Stimulated activated CD8-positive, alpha-beta memory T cell treated with anti-CD3 and anti-CD28 coated beads, Interleukin-12 subunit alpha, Interleukin-12 subunit beta, amount 100 ng/mL, for 24 hours (primary cell): ENCODE measurements around the gene DLGAP3.
"Not testable (repeated sequence)": the region's sequence is repeated elsewhere in the genome, so short reads cannot be mapped to it uniquely, and the experiment has no call there.

Experiments
- DNase-seq: peaks from one replicate; pipeline ENCODE4 v3.0.0-alpha.2; 2020; ENCODE audit errors: extremely low read depth

Gene DLGAP3

GRCh38 chr1:34929497-34929852, at the start of gene DLGAP3:
TSS of gene DLGAP3 (minus strand) at chr1:34929650. CDS start at chr1:34905383, 24,267 bp downstream.
- DNase-seq, result no peak

- DNase-seq, result no peak
These were observed 49.5 kb upstream of the DLGAP3 start for GRCh38 chr1:34978921-34979320.

- DNase-seq, result no peak
These were observed 48.4 kb upstream of the DLGAP3 start for GRCh38 chr1:34977858-34978257.

- DNase-seq, result no peak
These were observed 47.7 kb upstream of the DLGAP3 start for GRCh38 chr1:34977210-34977471.

- no peak for DNase-seq
These were observed 47.1 kb upstream of the DLGAP3 start for GRCh38 chr1:34976384-34977209.

GRCh38 chr1:34975771-34976170, 46.3 kb upstream of the DLGAP3 start:
- DNase-seq, result no peak

- DNase-seq, result no peak
These were observed 45.9 kb upstream of the DLGAP3 start for GRCh38 chr1:34975338-34975737.

GRCh38 chr1:34974626-34975025, 45.2 kb upstream of the DLGAP3 start:
- DNase-seq, result no peak

- DNase-seq, result no peak
These were observed 43.9 kb upstream of the DLGAP3 start for GRCh38 chr1:34973326-34973725.

- DNase-seq, result no peak
These were observed 41.4 kb upstream of the DLGAP3 start for GRCh38 chr1:34970829-34971228.

GRCh38 chr1:34970220-34970735, 40.8 kb upstream of the DLGAP3 start:
- DNase-seq, result no peak

- DNase-seq, result not testable (repeated sequence)
These were observed 38.8 kb upstream of the DLGAP3 start for GRCh38 chr1:34968297-34968696.

- not testable (repeated sequence) for DNase-seq
These were observed 38.2 kb upstream of the DLGAP3 start for GRCh38 chr1:34967672-34968071.

- no peak for DNase-seq
These were observed 36.1 kb upstream of the DLGAP3 start for GRCh38 chr1:34965597-34965996.

GRCh38 chr1:34950428-34950827, 21.0 kb upstream of the DLGAP3 start:
- no peak for DNase-seq

- not testable (repeated sequence) for DNase-seq
These were observed 19.3 kb upstream of the DLGAP3 start for GRCh38 chr1:34948739-34949138.

- DNase-seq, result not testable (repeated sequence)
These were observed 18.3 kb upstream of the DLGAP3 start for GRCh38 chr1:34947641-34948314.

- DNase-seq, result no peak
These were observed 16.8 kb upstream of the DLGAP3 start for GRCh38 chr1:34946211-34946610.

- not testable (repeated sequence) for DNase-seq
These were observed 12.3 kb upstream of the DLGAP3 start for GRCh38 chr1:34941798-34942197.

GRCh38 chr1:34930702-34931071, 1.2 kb upstream of the DLGAP3 start:
- DNase-seq, result no peak

- DNase-seq, result no peak
These were observed 627 bp upstream of the DLGAP3 start for GRCh38 chr1:34929853-34930701.

- no peak for DNase-seq
These were observed 552 bp downstream of the DLGAP3 start for GRCh38 chr1:34928699-34929496.
